Activated T-helper 2 cell treated with anti-CD3 and anti-CD28 coated beads, Interferon-gamma antibody, Interleukin-2, Interleukin-4, amounts not matched to agents 10 μg/mL and 5 μg/mL and 100 μg/mL, durations not matched to agents 14 hours and 24 hours and 36 hours (primary cell): ENCODE results near the gene PCDHA9. TPM values are rescaled to one million over a fixed set of nuclear protein-coding genes. Genes with fewer than 3 reads are reported as not detected.
"Not testable (repeated sequence)": the region's sequence is repeated elsewhere in the genome, so short reads cannot be mapped to it uniquely, and the experiment has no call there.

Experiments
- DNase-seq: peaks from one replicate; pipeline ENCODE4 v3.0.0; 2021; ENCODE audit warnings: low spot score
- H3K27ac Mint-ChIP-seq: one replicate; pipeline ENCODE4 v1.8.0; 2021; ENCODE audit warnings: mixed read lengths
- H3K27me3 Mint-ChIP-seq: one replicate; pipeline ENCODE4 v1.8.0; 2021; ENCODE audit warnings: low read depth, mixed read lengths
- H3K36me3 Mint-ChIP-seq: one replicate; pipeline ENCODE4 v1.8.0; 2021; ENCODE audit warnings: low read depth, mixed read lengths
- H3K4me1 Mint-ChIP-seq: one replicate; pipeline ENCODE4 v1.8.0; 2021; ENCODE audit warnings: low read depth, mixed read lengths
- H3K4me3 Mint-ChIP-seq: one replicate; pipeline ENCODE4 v1.8.0; 2021; ENCODE audit warnings: low read depth, mild to moderate bottlenecking, moderate library complexity, mixed read lengths
- H3K9me3 Mint-ChIP-seq: one replicate; pipeline ENCODE4 v1.8.0; 2021; ENCODE audit warnings: mixed read lengths
- intact Hi-C: fragments of 100-400 bp; cut with micrococcal nuclease; formaldehyde crosslinking; loops from one replicate; pipeline ENCODE4 v1.15.1; 2023
- total RNA-seq: library from RNA; stranded (reverse); gene quantifications from 2 replicates; pipeline ENCODE4 v1.2.3, GENCODE V29; 2022

Gene PCDHA9
- not detected in 2 replicates for total RNA-seq

GRCh38 chr5:140848139-140849102 is at the start of gene PCDHA9:
TSS of gene PCDHA9 (plus strand) at chr5:140848382. CDS start at chr5:140848496, 114 bp downstream.
- DNase-seq, H3K27ac Mint-ChIP-seq, H3K4me3 Mint-ChIP-seq, H3K27me3 Mint-ChIP-seq, H3K36me3 Mint-ChIP-seq, H3K4me1 Mint-ChIP-seq, intact Hi-C loops: not testable (repeated sequence)
- peaks cover 31% of the 10 kb centered on the region for H3K9me3 Mint-ChIP-seq

- Mint-ChIP-seq H3K36me3 (no peaks in the 10 kb centered on the region), H3K4me1 (no peaks in the 10 kb centered on the region)
- DNase-seq = no peak
These were observed 47.2 kb upstream of the PCDHA9 start, which contains the start of gene PCDHA3 for GRCh38 chr5:140800816-140801493. TSS of gene PCDHA3 (plus strand) at chr5:140801057.

GRCh38 chr5:140801494-140801841 is 46.7 kb upstream of the PCDHA9 start:
- DNase-seq = no peak
- no peaks in the 10 kb centered on the region for H3K36me3 Mint-ChIP-seq
- no peaks in the 10 kb centered on the region for H3K4me1 Mint-ChIP-seq
- intact Hi-C loops = no loop called here
- H3K9me3 Mint-ChIP-seq = peaks cover 35% of the 10 kb centered on the region
- H3K27ac Mint-ChIP-seq = no peak overlapping the region
- no peaks in the 10 kb centered on the region for H3K27me3 Mint-ChIP-seq
- no peak overlapping the region for H3K4me3 Mint-ChIP-seq

More at GRCh38 chr5:140800816-140801493, 47.2 kb upstream of the PCDHA9 start, which contains the start of gene PCDHA3:
- Mint-ChIP-seq H3K27me3 (no peaks in the 10 kb centered on the region), H3K4me3 (no peak within 1 kb of the TSS), H3K27ac (no peak within 1 kb of the TSS), H3K9me3 (peaks cover 35% of the 10 kb centered on the region)
- intact Hi-C loops = no loop called here

GRCh38 chr5:140802381-140802780 is 45.8 kb upstream of the PCDHA9 start:
- H3K9me3 Mint-ChIP-seq = peaks cover 32% of the 10 kb centered on the region
- H3K4me1 Mint-ChIP-seq, intact Hi-C loops, H3K27ac Mint-ChIP-seq, DNase-seq, H3K27me3 Mint-ChIP-seq, H3K4me3 Mint-ChIP-seq, H3K36me3 Mint-ChIP-seq: not testable (repeated sequence)

- Mint-ChIP-seq H3K9me3 (peaks cover 35% of the 10 kb centered on the region), H3K4me1 (no peaks in the 10 kb centered on the region), H3K4me3 (no peak overlapping the region), H3K27me3 (no peaks in the 10 kb centered on the region), H3K27ac (no peak overlapping the region), H3K36me3 (no peaks in the 10 kb centered on the region)
- intact Hi-C loops = no loop called here
- DNase-seq = no peak
These were observed 45.4 kb upstream of the PCDHA9 start for GRCh38 chr5:140802781-140803271.

GRCh38 chr5:140806834-140807775 is 41.1 kb upstream of the PCDHA9 start, which contains the start of gene PCDHA4:
TSS of gene PCDHA4 (plus strand) at chr5:140807068.
- DNase-seq = no peak
- no peaks in the 10 kb centered on the region for H3K27me3 Mint-ChIP-seq
- H3K4me1 Mint-ChIP-seq = no peaks in the 10 kb centered on the region
- intact Hi-C loops = no loop called here
- H3K4me3 Mint-ChIP-seq = no peak within 1 kb of the TSS
- no peaks in the 10 kb centered on the region for H3K36me3 Mint-ChIP-seq
- peaks cover 35% of the 10 kb centered on the region for H3K9me3 Mint-ChIP-seq
- H3K27ac Mint-ChIP-seq = no peak within 1 kb of the TSS

GRCh38 chr5:140808241-140808888 is 39.8 kb upstream of the PCDHA9 start:
- H3K4me3 Mint-ChIP-seq, H3K27me3 Mint-ChIP-seq, H3K4me1 Mint-ChIP-seq, H3K27ac Mint-ChIP-seq, H3K36me3 Mint-ChIP-seq, intact Hi-C loops, DNase-seq: not testable (repeated sequence)
- H3K9me3 Mint-ChIP-seq = peaks cover 43% of the 10 kb centered on the region

- H3K36me3 Mint-ChIP-seq = no peaks in the 10 kb centered on the region
- intact Hi-C loops = no loop called here
- peaks cover 38% of the 10 kb centered on the region for H3K9me3 Mint-ChIP-seq
- DNase-seq = no peak
- no peaks in the 10 kb centered on the region for H3K4me1 Mint-ChIP-seq
- H3K4me3 Mint-ChIP-seq = no peak overlapping the region
- H3K27me3 Mint-ChIP-seq = no peaks in the 10 kb centered on the region
- H3K27ac Mint-ChIP-seq = no peak overlapping the region
These were observed 39.3 kb upstream of the PCDHA9 start for GRCh38 chr5:140808889-140809291.

GRCh38 chr5:140821375-140822280 is 26.6 kb upstream of the PCDHA9 start, which contains the start of gene PCDHA5:
TSS of gene PCDHA5 (plus strand) at chr5:140821613.
- no peak within 1 kb of the TSS for H3K4me3 Mint-ChIP-seq
- H3K27me3 Mint-ChIP-seq = no peaks in the 10 kb centered on the region
- no peak for DNase-seq
- no peaks in the 10 kb centered on the region for H3K36me3 Mint-ChIP-seq
- H3K9me3 Mint-ChIP-seq = peaks cover 20% of the 10 kb centered on the region
- no peaks in the 10 kb centered on the region for H3K4me1 Mint-ChIP-seq
- intact Hi-C loops = no loop called here
- H3K27ac Mint-ChIP-seq = no peak within 1 kb of the TSS

GRCh38 chr5:140822281-140822629 is 25.9 kb upstream of the PCDHA9 start:
- Mint-ChIP-seq H3K27me3 (no peaks in the 10 kb centered on the region), H3K4me3 (no peak overlapping the region), H3K4me1 (no peaks in the 10 kb centered on the region), H3K27ac (no peak overlapping the region), H3K9me3 (peaks cover 26% of the 10 kb centered on the region), H3K36me3 (no peaks in the 10 kb centered on the region)
- intact Hi-C loops = no loop called here
- no peak for DNase-seq

GRCh38 chr5:140822969-140823368 is 25.2 kb upstream of the PCDHA9 start:
- DNase-seq, H3K4me1 Mint-ChIP-seq, H3K27me3 Mint-ChIP-seq, H3K27ac Mint-ChIP-seq, H3K36me3 Mint-ChIP-seq, intact Hi-C loops, H3K4me3 Mint-ChIP-seq: not testable (repeated sequence)
- peaks cover 26% of the 10 kb centered on the region for H3K9me3 Mint-ChIP-seq
